Heart left ventricle (tissue), 16 donors: Measurements from ENCODE around the gene POLR1C. TPM values are rescaled to one million over a fixed set of nuclear protein-coding genes. Genes with fewer than 3 reads are reported as not detected.

Source experiments
- ATAC-seq, 4 donors: fragments of 200-7000 bp; cut with Tn5 transposase; one replicate each; pipeline ENCODE4 v1.9.1; 2020 to 2022; ENCODE audit warnings: moderate library complexity in 4 of 4, mild to moderate bottlenecking in 3 of 4, moderate number of reproducible peaks in 1 of 4
- DNase-seq, 5 donors: peaks; one replicate each; pipeline ENCODE4 v3.0.0-alpha.2; 2020
- H3K27ac ChIP-seq, 12 donors: fragments of 200-600 bp; sonication (generic) in 4 of 12; one replicate each; pipeline versions ENCODE4 v1.5.0 to v1.8.0; 2016 to 2022; ENCODE audit warnings: mild to moderate bottlenecking in 2 of 12
- H3K27me3 ChIP-seq, 9 donors: fragments of 200-600 bp; sonication (generic) in 2 of 9; one replicate each; pipeline versions ENCODE4 v1.5.1 to v1.8.0; 2016 to 2022; ENCODE audit warnings: mild to moderate bottlenecking in 3 of 9
- H3K36me3 ChIP-seq, 9 donors: fragments of 200-600 bp; sonication (generic) in 2 of 9; one replicate each; pipeline versions ENCODE4 v1.5.0 to v1.8.0; 2018 to 2022; ENCODE audit warnings: mild to moderate bottlenecking in 2 of 9
- H3K4me1 ChIP-seq, 12 donors: fragments of 200-600 bp; sonication (generic) in 4 of 12; one replicate each; pipeline versions ENCODE4 v1.5.0 to v1.8.0; 2016 to 2022; ENCODE audit warnings: mild to moderate bottlenecking in 3 of 12
- H3K4me3 ChIP-seq, 12 donors: fragments of 200-600 bp; sonication (generic) in 4 of 12; one replicate each; pipeline versions ENCODE4 v1.5.0 to v1.8.0; 2017 to 2022; ENCODE audit warnings: mild to moderate bottlenecking in 9 of 12, moderate library complexity in 4 of 12
- H3K9me3 ChIP-seq, 12 donors: fragments of 200-600 bp; sonication (generic) in 4 of 12; one replicate each; pipeline versions ENCODE4 v1.5.0 to v1.8.0; 2016 to 2022; ENCODE audit warnings: mild to moderate bottlenecking in 1 of 12
- POLR2A ChIP-seq, 2 donors: fragments of 450-650 bp; IDR thresholded peaks; one replicate each; pipeline ENCODE4 v1.6.1; 2017; ENCODE audit warnings: antibody characterized with exemption in 2 of 2, mild to moderate bottlenecking in 2 of 2, moderate library complexity in 2 of 2
- WGBS, 4 donors: extraction: QIAGEN DNeasy Blood & Tissue Kit in 2 of 4; methylation state at CpG; one replicate each; pipeline versions ENCODE4 v1.1.5 to v1.1.7; 2013 to 2018; 5-methylcytosine and 5-hydroxymethylcytosine counted together
- intact Hi-C, 10 donors: fragments of 100-400 bp; cut with DNase I; formaldehyde crosslinking; loops; one replicate each; pipeline versions ENCODE4 v1.11.1 to v1.14.2; 2022
- polyA plus RNA-seq, 2 donors: library from polyadenylated mRNA; stranded (reverse); fragments of 200-250 nt; gene quantifications; one replicate each; pipeline ENCODE4 v1.2.3, GENCODE V29; 2013
- total RNA-seq, 9 donors: library from RNA; depleted of rRNA in 2 of 9; stranded (reverse); fragments of >200 nt in 2 of 9; fragmentation: NEBNext Ultra II Directional in 3 of 9; extraction: Animal tissue kit (Norgen Biotek cat#: 25700) in 3 of 9; gene quantifications; one replicate each; pipeline versions ENCODE4 v1.1.0 to v1.2.4, GENCODE V29; 2016 to 2023
- TF ChIP-seq, protein P1 (sequence below), 12 donors: fragments of 200-600 bp; sonication (generic) in 4 of 12; IDR thresholded peaks; one replicate each; pipeline versions ENCODE4 v1.5.0 to v1.8.0; 2018 to 2022; ENCODE audit warnings: antibody characterized with exemption in 12 of 12, mild to moderate bottlenecking in 5 of 12
- donor health status: ischemic (EF 13 %, LVEDD 7.1; RV severe dilation, severe dysfunction).
- donor health status: healthy with polysubstance abuse.
- donor health status: DM: no; HTN: yes; CAD: no.
- donor health status: DM: no; HTN: no; CAD: no.
- donor health status: ischemic (EF 25% LVEDD 6.9; RV normal size, moderate dysfunction).
- donor health status: ischemic (EF 25% LVEDD 5.7; RV mildly dilated, moderate dysfunction).
- donor health status: healthy.
- donor health status: DM: yes; HTN: yes; CAD: no.
- donor health status: ischemic (EF 35%, LVEDD 5.7; RV mildly dilated, moderate dysfunction).
- donor health status: nonischemic (EF 11% LVEDD 7.7; RV severe dilation, severe dysfunction).
- donor health status: DM: yes; HTN: yes; CAD: no.
- donor health status: PGD.
- donor health status: ischemic (EF 29% LVEDD 5.4; RV normal size, mild dysfunction).
- donor health status: nonischemic (EF 23%, LVEDD 6.1; RV moderate dilation, normal function).

The POLR1C gene
- total and polyA plus RNA-seq, 11 donors, result 9.5 to 52.9 (median 13.5) TPM

DNA sequence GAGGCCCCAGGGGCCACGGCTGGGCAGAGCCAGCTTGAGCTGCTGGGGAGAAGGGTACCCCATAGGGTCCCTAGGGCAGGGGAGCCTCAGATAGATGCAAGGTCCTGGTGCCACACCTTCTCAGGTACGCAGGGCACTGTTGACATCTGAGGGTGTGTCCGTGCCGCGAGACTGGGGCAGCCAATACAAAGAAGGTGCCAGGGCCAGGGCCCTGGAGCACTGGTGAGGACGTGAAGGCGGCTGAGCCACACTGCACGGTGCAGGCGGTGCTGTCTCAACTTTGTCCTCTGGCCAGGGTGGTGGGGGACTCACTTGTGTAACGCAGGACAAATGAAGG, 6.1 kb upstream of the POLR1C start:
- peak in 2 of 4 donors; percentile 1 to 3 for ATAC-seq
- H3K4me1 ChIP-seq, result peaks cover 22 to 84% (median 62%) of the 10 kb centered on the region in 12 donors
- H3K4me3 ChIP-seq, result peak overlapping the region in 11 of 12 donors; percentile 53 to 83 (median 74)
- H3K36me3 ChIP-seq, result peaks cover 0 to 53% (median 43%) of the 10 kb centered on the region in 9 donors
- TF ChIP-seq, protein P1, sequence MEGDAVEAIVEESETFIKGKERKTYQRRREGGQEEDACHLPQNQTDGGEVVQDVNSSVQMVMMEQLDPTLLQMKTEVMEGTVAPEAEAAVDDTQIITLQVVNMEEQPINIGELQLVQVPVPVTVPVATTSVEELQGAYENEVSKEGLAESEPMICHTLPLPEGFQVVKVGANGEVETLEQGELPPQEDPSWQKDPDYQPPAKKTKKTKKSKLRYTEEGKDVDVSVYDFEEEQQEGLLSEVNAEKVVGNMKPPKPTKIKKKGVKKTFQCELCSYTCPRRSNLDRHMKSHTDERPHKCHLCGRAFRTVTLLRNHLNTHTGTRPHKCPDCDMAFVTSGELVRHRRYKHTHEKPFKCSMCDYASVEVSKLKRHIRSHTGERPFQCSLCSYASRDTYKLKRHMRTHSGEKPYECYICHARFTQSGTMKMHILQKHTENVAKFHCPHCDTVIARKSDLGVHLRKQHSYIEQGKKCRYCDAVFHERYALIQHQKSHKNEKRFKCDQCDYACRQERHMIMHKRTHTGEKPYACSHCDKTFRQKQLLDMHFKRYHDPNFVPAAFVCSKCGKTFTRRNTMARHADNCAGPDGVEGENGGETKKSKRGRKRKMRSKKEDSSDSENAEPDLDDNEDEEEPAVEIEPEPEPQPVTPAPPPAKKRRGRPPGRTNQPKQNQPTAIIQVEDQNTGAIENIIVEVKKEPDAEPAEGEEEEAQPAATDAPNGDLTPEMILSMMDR (IDR thresholded peaks at IDR 0.05), result no peak
- TF ChIP-seq POLR2A (IDR thresholded peaks at IDR 0.05), result no peak
- intact Hi-C loops, result no loop called here
- no peaks in the 10 kb centered on the region for H3K9me3 ChIP-seq
- DNase-seq, result no peak
- WGBS, 4 donors, result 79 to 88% (median 84%) methylated on average over 10 of the region's 10 CpGs
- peak overlapping the region; percentile 2 to 80 (median 66) for H3K27ac ChIP-seq
- H3K27me3 ChIP-seq, result peaks cover 0 to 16% (median 0%) of the 10 kb centered on the region in 9 donors

- peaks cover 26 to 82% (median 64%) of the 10 kb centered on the region in 12 donors for H3K4me1 ChIP-seq
- peak overlapping the region in 10 of 12 donors; percentile 37 to 80 (median 71) for H3K27ac ChIP-seq
- ATAC-seq (peak; percentile 21 to 57 (median 47)), DNase-seq (peak in 3 of 5 donors; percentile 73 to 84 (median 77))
- 24 to 29% (median 26%) methylated on average over 9 to 11 of the region's 11 CpGs for WGBS, 4 donors
- TF ChIP-seq, protein P1 (IDR thresholded peaks at IDR 0.05), result no peak
- TF ChIP-seq POLR2A (IDR thresholded peaks at IDR 0.05), result no peak
- intact Hi-C loops, result no loop called here
- no peak overlapping the region for H3K4me3 ChIP-seq
- peaks cover 0 to 50% (median 43%) of the 10 kb centered on the region in 9 donors for H3K36me3 ChIP-seq
- peaks cover 0 to 16% (median 0%) of the 10 kb centered on the region in 9 donors for H3K27me3 ChIP-seq
- H3K9me3 ChIP-seq, result no peaks in the 10 kb centered on the region
Measured at GRCh38 chr6:43511824-43512415, 5.0 kb upstream of the POLR1C start.

DNA sequence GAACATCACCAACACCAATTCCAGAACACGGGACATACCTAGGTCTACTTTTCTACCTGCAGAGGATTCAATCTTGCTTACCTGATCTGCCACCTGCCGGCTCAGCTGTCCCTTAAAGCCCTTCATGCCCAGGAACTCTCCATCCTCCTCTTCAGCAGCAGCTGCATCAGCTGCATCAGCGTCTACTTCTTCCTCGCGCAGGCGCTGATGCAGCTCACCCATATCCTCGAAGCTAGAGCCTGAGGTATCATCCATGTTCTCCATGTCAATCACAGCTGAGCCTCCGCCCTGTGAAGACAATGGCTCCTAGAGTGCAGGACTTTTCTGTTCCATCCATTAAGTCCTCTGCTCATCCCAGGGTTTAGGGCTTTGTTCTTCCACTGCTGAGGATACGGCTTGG, 1.1 kb upstream of the POLR1C start:
- intact Hi-C loops, result loop anchor here in 2 of 10 donors (5.0 kb wide), 1 partner anchor 61 kb away; the partner anchor contains the start of genes POLH (in 2 of the 2) and XPO5 (in 2 of the 2)
- H3K27ac ChIP-seq, result peak overlapping the region in 8 of 12 donors; percentile 89 to 98 (median 92)

DNA sequence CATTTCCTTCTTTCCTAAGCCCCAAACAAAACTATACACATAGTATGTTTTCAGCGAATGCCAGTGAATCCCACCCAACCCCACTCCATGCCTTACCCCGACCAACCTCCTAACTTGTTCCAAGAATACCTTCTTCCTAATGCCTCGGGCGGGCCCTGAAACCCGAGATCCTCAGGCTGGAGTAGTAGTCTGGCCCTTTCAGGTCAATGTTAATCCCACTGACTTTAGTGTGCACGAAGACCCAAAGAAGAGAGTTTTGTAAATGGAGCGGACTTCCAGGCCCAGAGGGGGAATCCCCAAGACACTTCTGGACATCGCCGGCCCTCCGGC, 557 bp upstream of the POLR1C start:
- H3K9me3 ChIP-seq, result no peaks in the 10 kb centered on the region
- peak overlapping the region; percentile 57 to 98 (median 90) for H3K27ac ChIP-seq
- DNase-seq (no peak), ATAC-seq (peak in 2 of 4 donors; percentile 0 to 10)
- intact Hi-C loops, result loop anchor here in 2 of 10 donors (5.0 kb wide), 1 partner anchor 61 kb away; the partner anchor contains the start of genes POLH (in 2 of the 2) and XPO5 (in 2 of the 2)
- TF ChIP-seq, protein P1 (IDR thresholded peaks at IDR 0.05), result no peak
- no peak for TF ChIP-seq POLR2A (IDR thresholded peaks at IDR 0.05)
- H3K36me3 ChIP-seq, result peaks cover 0 to 68% (median 65%) of the 10 kb centered on the region in 9 donors
- no peaks in the 10 kb centered on the region for H3K27me3 ChIP-seq
- WGBS, 4 donors, result 0 to 1% (median 0%) methylated on average over 6 to 10 of the region's 10 CpGs
- peaks cover 19 to 68% (median 54%) of the 10 kb centered on the region in 12 donors for H3K4me1 ChIP-seq
- peak overlapping the region; percentile 42 to 99 (median 78) for H3K4me3 ChIP-seq

More for the DNA sequence above, 1.1 kb upstream of the POLR1C start:
- TF ChIP-seq, protein P1 (IDR thresholded peaks at IDR 0.05), result no peak
- no peak for TF ChIP-seq POLR2A (IDR thresholded peaks at IDR 0.05)
- WGBS, 4 donors, result 48 to 74% (median 66%) methylated on average over 9 of the region's 9 CpGs
- no peak for DNase-seq
- Histone ChIP-seq H3K27me3 (no peaks in the 10 kb centered on the region), H3K4me1 (peaks cover 21 to 73% (median 59%) of the 10 kb centered on the region in 12 donors), H3K9me3 (no peaks in the 10 kb centered on the region), H3K36me3 (peaks cover 0 to 68% (median 61%) of the 10 kb centered on the region in 9 donors), H3K4me3 (peak overlapping the region; percentile 42 to 99 (median 78))
- ATAC-seq, result no peak
